HL-60 (cell line): ENCODE measurements around the gene STIMATE.
A peak's percentile ranks its signal among the peaks of the same experiment; 100 is the strongest.

Source experiments
- DNase-seq, 2 experiments: peaks; one replicate each; pipeline ENCODE4 v3.0.0-alpha.2; 2010 to 2020; ENCODE audit warnings: low read depth in 1 of 2, low spot score in 1 of 2
- H3K27ac ChIP-seq: fragments of 250-450 bp; sonication (Bioruptor Pico); replicated peaks from 2 replicates; pipeline ENCODE4 v1.5.1; 2020; ENCODE audit warnings: mild to moderate bottlenecking, moderate library complexity
- H3K27me3 ChIP-seq: fragments of 250-450 bp; sonication (Bioruptor Pico); 2 replicates; pipeline ENCODE4 v1.5.1; 2021; ENCODE audit warnings: mild to moderate bottlenecking, moderate library complexity; ENCODE audit not compliant: insufficient read depth, poor library complexity, severe bottlenecking
- H3K4me3 ChIP-seq: replicated peaks from 2 replicates; pipeline ENCODE4 v1.5.1; 2011; ENCODE audit warnings: mild to moderate bottlenecking, control low read depth, low read length; ENCODE audit not compliant: insufficient read depth
- GABPA ChIP-seq: IDR thresholded peaks from 2 replicates; pipeline ENCODE4 v1.6.1; 2012; ENCODE audit warnings: low read depth
- POLR2AphosphoS5 ChIP-seq: IDR thresholded peaks from 2 replicates; pipeline ENCODE4 v1.6.1; 2012; ENCODE audit warnings: low read depth
- SPI1 ChIP-seq: IDR thresholded peaks from 2 replicates; pipeline ENCODE4 v1.6.1; 2012; ENCODE audit warnings: low read depth, mild to moderate bottlenecking, borderline replicate concordance
- TF ChIP-seq, protein P1 (sequence below): IDR thresholded peaks from one replicate; pipeline ENCODE4 v1.5.1; 2011; ENCODE audit warnings: low read length, control low read depth, inconsistent platforms; ENCODE audit not compliant: insufficient read depth
- TF ChIP-seq, protein P2 (sequence below): IDR thresholded peaks from 2 replicates; pipeline ENCODE4 v1.6.1; 2012; ENCODE audit warnings: low read depth; ENCODE audit not compliant: insufficient replicate concordance

The STIMATE gene

DNA sequence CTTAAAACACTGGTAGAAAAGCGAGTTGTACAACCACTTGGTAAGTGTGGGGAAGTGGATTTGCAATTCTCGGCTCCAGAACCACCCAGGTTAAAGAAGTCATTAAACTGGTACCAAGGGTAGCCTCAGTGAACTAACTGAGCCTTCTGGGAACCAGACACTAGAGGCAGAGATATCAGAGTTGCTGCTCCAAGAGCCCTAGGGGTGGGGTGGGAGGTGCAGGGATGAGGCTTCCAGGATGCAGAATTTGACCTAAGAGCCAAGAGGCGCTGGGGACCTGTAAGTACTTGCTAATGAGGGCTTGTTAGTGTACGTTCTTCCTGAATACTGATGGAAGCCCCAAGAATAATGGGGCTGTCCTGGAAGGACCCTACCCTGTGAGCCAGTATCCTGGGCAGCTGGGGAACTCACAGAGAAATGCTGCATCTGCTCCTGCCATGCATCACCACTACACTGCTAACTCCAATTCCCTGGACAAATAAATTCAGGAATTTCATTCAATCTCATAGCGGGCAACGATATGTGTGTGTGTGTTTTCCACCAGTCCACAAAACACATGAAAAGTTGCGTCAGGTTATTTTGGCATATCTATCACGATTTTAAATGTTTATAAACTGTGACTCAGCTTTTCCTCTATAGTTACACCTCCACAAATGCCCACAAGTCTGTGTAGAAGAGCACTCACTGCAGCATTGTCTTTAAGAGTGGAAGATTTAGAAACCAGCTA is 23.8 kb downstream of the STIMATE start:
- DNase-seq: peak in 1 of 2 experiments; percentile 17
- TF ChIP-seq GABPA (no peak), SPI1 (no peak), POLR2AphosphoS5 (no peak)
- TF ChIP-seq, protein P1, sequence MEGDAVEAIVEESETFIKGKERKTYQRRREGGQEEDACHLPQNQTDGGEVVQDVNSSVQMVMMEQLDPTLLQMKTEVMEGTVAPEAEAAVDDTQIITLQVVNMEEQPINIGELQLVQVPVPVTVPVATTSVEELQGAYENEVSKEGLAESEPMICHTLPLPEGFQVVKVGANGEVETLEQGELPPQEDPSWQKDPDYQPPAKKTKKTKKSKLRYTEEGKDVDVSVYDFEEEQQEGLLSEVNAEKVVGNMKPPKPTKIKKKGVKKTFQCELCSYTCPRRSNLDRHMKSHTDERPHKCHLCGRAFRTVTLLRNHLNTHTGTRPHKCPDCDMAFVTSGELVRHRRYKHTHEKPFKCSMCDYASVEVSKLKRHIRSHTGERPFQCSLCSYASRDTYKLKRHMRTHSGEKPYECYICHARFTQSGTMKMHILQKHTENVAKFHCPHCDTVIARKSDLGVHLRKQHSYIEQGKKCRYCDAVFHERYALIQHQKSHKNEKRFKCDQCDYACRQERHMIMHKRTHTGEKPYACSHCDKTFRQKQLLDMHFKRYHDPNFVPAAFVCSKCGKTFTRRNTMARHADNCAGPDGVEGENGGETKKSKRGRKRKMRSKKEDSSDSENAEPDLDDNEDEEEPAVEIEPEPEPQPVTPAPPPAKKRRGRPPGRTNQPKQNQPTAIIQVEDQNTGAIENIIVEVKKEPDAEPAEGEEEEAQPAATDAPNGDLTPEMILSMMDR: no peak
- TF ChIP-seq, protein P2, sequence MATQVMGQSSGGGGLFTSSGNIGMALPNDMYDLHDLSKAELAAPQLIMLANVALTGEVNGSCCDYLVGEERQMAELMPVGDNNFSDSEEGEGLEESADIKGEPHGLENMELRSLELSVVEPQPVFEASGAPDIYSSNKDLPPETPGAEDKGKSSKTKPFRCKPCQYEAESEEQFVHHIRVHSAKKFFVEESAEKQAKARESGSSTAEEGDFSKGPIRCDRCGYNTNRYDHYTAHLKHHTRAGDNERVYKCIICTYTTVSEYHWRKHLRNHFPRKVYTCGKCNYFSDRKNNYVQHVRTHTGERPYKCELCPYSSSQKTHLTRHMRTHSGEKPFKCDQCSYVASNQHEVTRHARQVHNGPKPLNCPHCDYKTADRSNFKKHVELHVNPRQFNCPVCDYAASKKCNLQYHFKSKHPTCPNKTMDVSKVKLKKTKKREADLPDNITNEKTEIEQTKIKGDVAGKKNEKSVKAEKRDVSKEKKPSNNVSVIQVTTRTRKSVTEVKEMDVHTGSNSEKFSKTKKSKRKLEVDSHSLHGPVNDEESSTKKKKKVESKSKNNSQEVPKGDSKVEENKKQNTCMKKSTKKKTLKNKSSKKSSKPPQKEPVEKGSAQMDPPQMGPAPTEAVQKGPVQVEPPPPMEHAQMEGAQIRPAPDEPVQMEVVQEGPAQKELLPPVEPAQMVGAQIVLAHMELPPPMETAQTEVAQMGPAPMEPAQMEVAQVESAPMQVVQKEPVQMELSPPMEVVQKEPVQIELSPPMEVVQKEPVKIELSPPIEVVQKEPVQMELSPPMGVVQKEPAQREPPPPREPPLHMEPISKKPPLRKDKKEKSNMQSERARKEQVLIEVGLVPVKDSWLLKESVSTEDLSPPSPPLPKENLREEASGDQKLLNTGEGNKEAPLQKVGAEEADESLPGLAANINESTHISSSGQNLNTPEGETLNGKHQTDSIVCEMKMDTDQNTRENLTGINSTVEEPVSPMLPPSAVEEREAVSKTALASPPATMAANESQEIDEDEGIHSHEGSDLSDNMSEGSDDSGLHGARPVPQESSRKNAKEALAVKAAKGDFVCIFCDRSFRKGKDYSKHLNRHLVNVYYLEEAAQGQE: no peak

DNA sequence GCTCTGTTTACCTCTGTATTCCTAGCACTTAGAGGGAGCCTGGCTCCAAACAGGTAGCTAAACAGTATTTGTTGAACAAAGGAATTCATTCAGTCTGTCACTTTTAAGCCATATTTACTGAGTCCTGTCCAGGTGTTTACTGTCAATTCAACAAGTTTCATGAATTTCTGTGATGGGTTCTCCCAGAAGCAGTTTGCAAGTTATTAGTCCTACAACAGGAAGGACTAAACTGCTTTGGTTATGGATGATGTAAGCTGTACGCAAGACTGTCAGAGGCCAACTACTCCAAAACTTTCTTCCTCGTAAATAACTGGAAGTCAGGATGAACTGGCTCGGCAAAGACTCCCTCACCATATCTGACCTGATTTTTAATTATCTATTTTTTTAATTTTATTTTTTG is 25.1 kb downstream of the STIMATE start:
- Histone ChIP-seq H3K4me3 (no peak overlapping the region), H3K27me3 (no peaks in the 10 kb centered on the region), H3K27ac (peak overlapping the region; percentile 52)
- peak in 1 of 2 experiments; percentile 42 for DNase-seq
- TF ChIP-seq POLR2AphosphoS5 (no peak), GABPA (no peak), SPI1 (no peak)
- TF ChIP-seq, protein P2: no peak
- TF ChIP-seq, protein P1: no peak

More for the DNA sequence above, 23.8 kb downstream of the STIMATE start:
- H3K4me3 ChIP-seq: no peak overlapping the region
- H3K27me3 ChIP-seq: no peaks in the 10 kb centered on the region
- no peak overlapping the region for H3K27ac ChIP-seq

DNA sequence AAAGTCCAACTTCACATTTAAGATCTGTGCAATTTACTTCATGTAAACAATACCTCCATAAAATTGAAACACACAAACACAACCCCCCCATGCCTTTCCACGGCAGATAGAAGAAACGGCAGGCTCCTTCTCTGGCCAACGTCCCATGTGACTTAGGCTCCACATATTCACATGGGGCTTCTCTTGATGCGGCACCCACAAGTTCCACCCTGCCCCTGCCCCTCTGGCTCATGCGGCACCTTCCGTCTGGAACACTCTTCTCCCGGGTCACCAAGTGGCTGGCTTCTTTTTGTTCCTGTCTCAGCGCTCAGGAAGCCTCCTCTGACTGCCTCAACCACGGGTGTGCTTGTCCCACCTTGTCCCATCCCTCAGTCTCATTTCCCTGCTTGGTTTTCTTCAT is 25.6 kb downstream of the STIMATE start:
- DNase-seq: no peak
- peak overlapping the region; percentile 52 for H3K27ac ChIP-seq
- TF ChIP-seq GABPA: no peak
- TF ChIP-seq, protein P1: no peak
- no peak for TF ChIP-seq SPI1
- no peak overlapping the region for H3K4me3 ChIP-seq
- no peaks in the 10 kb centered on the region for H3K27me3 ChIP-seq

DNA sequence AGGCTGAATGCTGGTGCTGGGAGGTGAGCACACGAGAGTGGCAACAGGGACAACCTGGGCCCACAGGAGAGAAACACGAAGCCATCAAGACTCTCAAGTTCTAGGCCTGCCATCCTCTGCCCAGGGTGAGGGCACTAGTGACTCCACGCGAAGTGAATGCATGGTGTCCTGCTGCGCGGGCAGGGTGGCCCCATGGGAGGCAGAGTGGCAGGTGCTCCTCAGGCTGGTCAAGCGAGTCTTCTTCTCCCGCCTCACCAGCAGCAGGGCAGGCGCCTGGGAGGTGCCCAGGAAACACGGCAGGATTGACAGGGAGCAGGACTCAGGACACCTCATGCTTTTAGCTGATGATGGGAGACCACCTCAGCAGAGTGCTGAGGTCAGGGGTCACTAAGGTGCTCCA is 26.9 kb downstream of the STIMATE start:
- H3K4me3 ChIP-seq: no peak overlapping the region
- H3K27me3 ChIP-seq: no peaks in the 10 kb centered on the region
- TF ChIP-seq POLR2AphosphoS5: no peak
- TF ChIP-seq, protein P2: no peak
- no peak for TF ChIP-seq SPI1
- TF ChIP-seq, protein P1: no peak
- no peak for TF ChIP-seq GABPA
- no peak for DNase-seq
- H3K27ac ChIP-seq: no peak overlapping the region; the same call in 1 of the 2 replicates
